ENCODE data around the gene FERMT3.

Gene FERMT3

GRCh38 chr11:64224891-64225607, 18.5 kb downstream of the FERMT3 start:
- TF ChIP-seq FOXP2 (optimal IDR thresholded peaks at IDR 0.05; ENCODE audit: borderline replicate concordance, extremely low read depth, extremely low read length, insufficient read depth) (no peak), SIN3A (IDR thresholded peaks at IDR 0.05; ENCODE audit: borderline replicate concordance, insufficient read depth, low read length) (no peak), TAF1 (IDR thresholded peaks at IDR 0.05; ENCODE audit: borderline replicate concordance, insufficient read depth, low read length) (no peak)

- TF ChIP-seq POLR2AphosphoS5 (IDR thresholded peaks at IDR 0.05; ENCODE audit: low read depth, low read length) (peak; percentile 77; the same call in 1 of the 2 replicates), TAF1 (IDR thresholded peaks at IDR 0.05; ENCODE audit: borderline replicate concordance, insufficient read depth, low read length) (peak; percentile 71; the same call in 1 of the 2 replicates), SIN3A (IDR thresholded peaks at IDR 0.05; ENCODE audit: borderline replicate concordance, insufficient read depth, low read length) (0 out of 2 replicates have a peak, but pooled peaks have one; percentile 12), FOXP2 (optimal IDR thresholded peaks at IDR 0.05; ENCODE audit: borderline replicate concordance, extremely low read depth, extremely low read length, insufficient read depth) (no peak), REST (IDR thresholded peaks at IDR 0.05; ENCODE audit: insufficient read depth in 1 of 2, low read depth in 2 of 2, low read length in 2 of 2) (no peak; a peak in 1 of 4 replicates)
Measured at GRCh38 chr11:64225608-64226506, 19.3 kb downstream of the FERMT3 start, which contains the start of the genes NUDT22 and TRPT1. Gene NUDT22, plus strand, starts transcription at chr11:64226274. Its CDS starts 379 bp downstream, at chr11:64226653. Gene TRPT1, minus strand, starts transcription at chr11:64226186. Its CDS starts 326 bp downstream, at chr11:64225860.

GRCh38 chr11:64226507-64227051, 20.1 kb downstream of the FERMT3 start:
- TF ChIP-seq POLR2AphosphoS5 (IDR thresholded peaks at IDR 0.05; ENCODE audit: low read depth, low read length) (no peak), FOXP2 (optimal IDR thresholded peaks at IDR 0.05; ENCODE audit: borderline replicate concordance, extremely low read depth, extremely low read length, insufficient read depth) (no peak), SIN3A (IDR thresholded peaks at IDR 0.05; ENCODE audit: borderline replicate concordance, insufficient read depth, low read length) (no peak), REST (IDR thresholded peaks at IDR 0.05; ENCODE audit: insufficient read depth in 1 of 2, low read depth in 2 of 2, low read length in 2 of 2) (no peak), TAF1 (IDR thresholded peaks at IDR 0.05; ENCODE audit: borderline replicate concordance, insufficient read depth, low read length) (no peak)

GRCh38 chr11:64227405-64227956, 21.0 kb downstream of the FERMT3 start:
- no peak for TF ChIP-seq REST (IDR thresholded peaks at IDR 0.05; ENCODE audit: insufficient read depth in 1 of 2, low read depth in 2 of 2, low read length in 2 of 2)
- TF ChIP-seq POLR2AphosphoS5 (IDR thresholded peaks at IDR 0.05; ENCODE audit: low read depth, low read length), result no peak
- TF ChIP-seq FOXP2 (optimal IDR thresholded peaks at IDR 0.05; ENCODE audit: borderline replicate concordance, extremely low read depth, extremely low read length, insufficient read depth), result no peak
